H9 (cell line): ENCODE measurements around the gene OSBPL9. TPM values are rescaled to one million over a fixed set of nuclear protein-coding genes. Genes with fewer than 3 reads are reported as not detected.

Experiments used
- DNase-seq: peaks from one replicate; pipeline ENCODE4 v3.0.0-alpha.2; 2017
- H2AFZ ChIP-seq: one replicate; pipeline ENCODE4 v1.6.1; 2013; ENCODE audit warnings: mild to moderate bottlenecking, low read length, control low read depth, moderate library complexity
- H2AK5ac ChIP-seq: 2 replicates; pipeline ENCODE4 v1.6.1; 2013; ENCODE audit warnings: low read length, control low read depth, mixed read lengths; ENCODE audit not compliant: insufficient read length
- H2BK120ac ChIP-seq: one replicate; pipeline ENCODE4 v1.6.1; 2013; ENCODE audit warnings: low read depth, mild to moderate bottlenecking, low read length, control low read depth, inconsistent platforms; ENCODE audit not compliant: poor library complexity, severe bottlenecking
- H2BK12ac ChIP-seq: 2 replicates; pipeline ENCODE4 v1.6.1; 2013; ENCODE audit warnings: low read length, control low read depth, mixed read lengths, low read depth; ENCODE audit not compliant: insufficient read length
- H2BK15ac ChIP-seq: 2 replicates; pipeline ENCODE4 v1.6.1; 2013; ENCODE audit warnings: low read depth, low read length, control low read depth
- H2BK20ac ChIP-seq: one replicate; pipeline ENCODE4 v1.6.1; 2013; ENCODE audit warnings: low read depth, mild to moderate bottlenecking, low read length, control low read depth, inconsistent platforms; ENCODE audit not compliant: poor library complexity, severe bottlenecking
- H2BK5ac ChIP-seq: 2 replicates; pipeline ENCODE4 v1.6.1; 2013; ENCODE audit warnings: low read length, control low read depth, mixed read lengths; ENCODE audit not compliant: insufficient read length
- H3K14ac ChIP-seq: 2 replicates; pipeline ENCODE4 v1.6.1; 2013; ENCODE audit warnings: low read length, control low read depth; ENCODE audit not compliant: insufficient read depth
- H3K18ac ChIP-seq: 2 replicates; pipeline ENCODE4 v1.6.1; 2013; ENCODE audit warnings: low read depth, mild to moderate bottlenecking, mixed read lengths, low read length, control low read depth; ENCODE audit not compliant: insufficient read length
- H3K23ac ChIP-seq: 2 replicates; pipeline ENCODE4 v1.6.1; 2013; ENCODE audit warnings: low read length, control low read depth, mixed read lengths, low read depth; ENCODE audit not compliant: insufficient read length
- H3K23me2 ChIP-seq: 2 replicates; pipeline ENCODE4 v1.6.1; 2013; ENCODE audit warnings: low read depth, mild to moderate bottlenecking, mixed read lengths, low read length, control low read depth; ENCODE audit not compliant: insufficient read length, poor library complexity, severe bottlenecking
- H3K27ac ChIP-seq: 2 replicates; pipeline ENCODE4 v1.5.1; 2013; ENCODE audit warnings: low read length, control low read depth, mixed read lengths, low read depth; ENCODE audit not compliant: insufficient read length
- H3K27me3 ChIP-seq: 2 replicates; pipeline ENCODE4 v1.6.1; 2013; ENCODE audit warnings: low read length, control low read depth, inconsistent platforms; ENCODE audit not compliant: insufficient read depth
- H3K4ac ChIP-seq: 2 replicates; pipeline ENCODE4 v1.6.1; 2013; ENCODE audit warnings: low read depth, mild to moderate bottlenecking, control low read depth, inconsistent platforms, low read length, moderate library complexity
- H3K4me1 ChIP-seq: 2 replicates; pipeline ENCODE4 v1.6.1; 2013; ENCODE audit warnings: low read length, control low read depth, inconsistent platforms; ENCODE audit not compliant: insufficient read depth
- H3K4me2 ChIP-seq: 2 replicates; pipeline ENCODE4 v1.6.1; 2013; ENCODE audit warnings: low read length, control low read depth, mixed read lengths; ENCODE audit not compliant: insufficient read length, insufficient read depth
- H3K56ac ChIP-seq: 2 replicates; pipeline ENCODE4 v1.6.1; 2013; ENCODE audit warnings: low read depth, mild to moderate bottlenecking, mixed read lengths, low read length, control low read depth; ENCODE audit not compliant: insufficient read length
- H3K79me1 ChIP-seq: 2 replicates; pipeline ENCODE4 v1.6.1; 2013; ENCODE audit warnings: low read depth, mild to moderate bottlenecking, moderate library complexity, low read length, control low read depth, inconsistent platforms; ENCODE audit not compliant: insufficient read depth, poor library complexity, severe bottlenecking
- H3K79me2 ChIP-seq: 2 replicates; pipeline ENCODE4 v1.6.1; 2013; ENCODE audit warnings: low read length, control low read depth, inconsistent platforms; ENCODE audit not compliant: insufficient read depth
- H3K9ac ChIP-seq: 2 replicates; pipeline ENCODE4 v1.6.1; 2013; ENCODE audit warnings: low read length, control low read depth, mixed read lengths; ENCODE audit not compliant: insufficient read length; ENCODE audit errors: extremely low read depth
- H3K9me3 ChIP-seq: one replicate; pipeline ENCODE4 v1.6.1; 2013; ENCODE audit warnings: low read depth, low read length, inconsistent platforms; ENCODE audit not compliant: control insufficient read depth
- H3T11ph ChIP-seq: one replicate; pipeline ENCODE4 v1.6.1; 2013; ENCODE audit warnings: mild to moderate bottlenecking, low read length, control low read depth, inconsistent platforms
- H4K20me1 ChIP-seq: one replicate; pipeline ENCODE4 v1.6.1; 2013; ENCODE audit not compliant: control insufficient read depth, insufficient read length, insufficient read depth
- H4K5ac ChIP-seq: 2 replicates; pipeline ENCODE4 v1.6.1; 2013; ENCODE audit warnings: low read depth, mild to moderate bottlenecking, mixed read lengths, low read length, control low read depth; ENCODE audit not compliant: insufficient read length
- H4K8ac ChIP-seq: replicated peaks from 2 replicates; pipeline ENCODE4 v1.6.1; 2013; ENCODE audit warnings: low read length, control low read depth, mixed read lengths, low read depth; ENCODE audit not compliant: insufficient read length
- H4K91ac ChIP-seq: 2 replicates; pipeline ENCODE4 v1.6.1; 2013; ENCODE audit warnings: low read depth, mild to moderate bottlenecking, moderate library complexity, mixed read lengths, low read length, control low read depth; ENCODE audit not compliant: insufficient read length
- H3K27ac Mint-ChIP-seq, 3 experiments: 2 replicates in 2 of 3; 3 replicates in 1 of 3; pipeline ENCODE4 v1.8.0; 2020 to 2021; ENCODE audit warnings: mixed read lengths in 3 of 3, mild to moderate bottlenecking in 1 of 3, moderate library complexity in 1 of 3
- H3K27me3 Mint-ChIP-seq: 2 replicates; pipeline ENCODE4 v1.8.0; 2021; ENCODE audit warnings: low read depth, mild to moderate bottlenecking, moderate library complexity, mixed read lengths
- H3K36me3 Mint-ChIP-seq, 3 experiments: 2 replicates in 2 of 3; 3 replicates in 1 of 3; pipeline ENCODE4 v1.8.0; 2020 to 2021; ENCODE audit warnings: low read depth in 3 of 3, mixed read lengths in 3 of 3; ENCODE audit not compliant: insufficient read depth in 1 of 3
- H3K4me1 Mint-ChIP-seq, 2 experiments: 2 replicates each; pipeline ENCODE4 v1.8.0; 2020; ENCODE audit warnings: mixed read lengths in 2 of 2
- H3K4me3 Mint-ChIP-seq, 2 experiments: 2 replicates in 1 of 2; 3 replicates in 1 of 2; pipeline ENCODE4 v1.8.0; 2020 to 2021; ENCODE audit warnings: mild to moderate bottlenecking in 2 of 2, mixed read lengths in 2 of 2, moderate library complexity in 1 of 2
- H3K9me3 Mint-ChIP-seq, 2 experiments: 2 replicates in 1 of 2; 3 replicates in 1 of 2; pipeline ENCODE4 v1.8.0; 2020; ENCODE audit warnings: mild to moderate bottlenecking in 2 of 2, mixed read lengths in 2 of 2, moderate library complexity in 1 of 2
- total RNA-seq: library from RNA; stranded (reverse); gene quantifications from 2 replicates; pipeline ENCODE4 v1.2.1, GENCODE V29; 2021
- TF ChIP-seq, protein P1 (sequence below): fragments of 200-600 bp; sonication (generic); conservative IDR thresholded peaks from 3 replicates; pipeline ENCODE4 v1.8.0; 2021; ENCODE audit warnings: antibody characterized with exemption, mild to moderate bottlenecking

The OSBPL9 gene
- total RNA-seq, 1 experiment from 2014 or later: 76.7 TPM

DNA sequence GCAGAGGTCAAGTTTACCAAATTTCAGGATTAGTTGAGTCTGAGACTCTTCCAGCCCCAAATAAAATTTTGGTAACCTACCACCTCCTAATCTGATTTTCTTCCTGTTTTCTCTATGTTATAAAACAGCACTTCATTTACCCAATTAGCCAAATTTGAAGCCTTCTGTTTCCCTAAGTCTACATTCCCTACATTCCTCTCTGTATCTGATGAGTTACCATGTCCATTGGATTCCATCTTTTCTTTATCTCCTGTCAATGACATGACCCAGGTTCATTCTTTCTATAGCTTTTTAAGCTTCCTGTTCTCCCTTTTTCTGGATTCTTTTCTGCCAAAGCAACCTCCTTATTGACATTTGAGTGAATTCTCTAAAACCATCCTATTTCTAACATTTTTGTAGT is 72.8 kb downstream of the OSBPL9 start:
- no peaks in the 10 kb centered on the region for H3K27me3 ChIP-seq
- H4K5ac ChIP-seq: no peak overlapping the region
- H3K27ac Mint-ChIP-seq: peak overlapping the region in 2 of 3 experiments; percentile 0 to 1; a peak in 1 of 7 replicates
- H3K79me2 ChIP-seq: no peaks in the 10 kb centered on the region
- H3K4ac ChIP-seq: no peak overlapping the region
- H3K4me3 Mint-ChIP-seq: no peak overlapping the region
- H4K8ac ChIP-seq: no peak overlapping the region
- DNase-seq: no peak
- H3K9ac ChIP-seq: no peak overlapping the region
- no peak overlapping the region for H3K4me2 ChIP-seq
- no peaks in the 10 kb centered on the region for H3K4me1 ChIP-seq
- H3K36me3 Mint-ChIP-seq: no peaks in the 10 kb centered on the region
- no peaks in the 10 kb centered on the region for H3K23me2 ChIP-seq
- no peak overlapping the region for H2AK5ac ChIP-seq
- no peak overlapping the region for H2BK15ac ChIP-seq
- H3K9me3 ChIP-seq: no peaks in the 10 kb centered on the region
- H3T11ph ChIP-seq: no peak overlapping the region
- no peak overlapping the region for H3K56ac ChIP-seq
- no peaks in the 10 kb centered on the region for H3K9me3 Mint-ChIP-seq
- H3K23ac ChIP-seq: no peak overlapping the region
- no peak overlapping the region for H3K27ac ChIP-seq
- H3K4me1 Mint-ChIP-seq: peaks cover 9 to 10% of the 10 kb centered on the region in 2 experiments
- no peaks in the 10 kb centered on the region for H4K20me1 ChIP-seq
- TF ChIP-seq, protein P1, sequence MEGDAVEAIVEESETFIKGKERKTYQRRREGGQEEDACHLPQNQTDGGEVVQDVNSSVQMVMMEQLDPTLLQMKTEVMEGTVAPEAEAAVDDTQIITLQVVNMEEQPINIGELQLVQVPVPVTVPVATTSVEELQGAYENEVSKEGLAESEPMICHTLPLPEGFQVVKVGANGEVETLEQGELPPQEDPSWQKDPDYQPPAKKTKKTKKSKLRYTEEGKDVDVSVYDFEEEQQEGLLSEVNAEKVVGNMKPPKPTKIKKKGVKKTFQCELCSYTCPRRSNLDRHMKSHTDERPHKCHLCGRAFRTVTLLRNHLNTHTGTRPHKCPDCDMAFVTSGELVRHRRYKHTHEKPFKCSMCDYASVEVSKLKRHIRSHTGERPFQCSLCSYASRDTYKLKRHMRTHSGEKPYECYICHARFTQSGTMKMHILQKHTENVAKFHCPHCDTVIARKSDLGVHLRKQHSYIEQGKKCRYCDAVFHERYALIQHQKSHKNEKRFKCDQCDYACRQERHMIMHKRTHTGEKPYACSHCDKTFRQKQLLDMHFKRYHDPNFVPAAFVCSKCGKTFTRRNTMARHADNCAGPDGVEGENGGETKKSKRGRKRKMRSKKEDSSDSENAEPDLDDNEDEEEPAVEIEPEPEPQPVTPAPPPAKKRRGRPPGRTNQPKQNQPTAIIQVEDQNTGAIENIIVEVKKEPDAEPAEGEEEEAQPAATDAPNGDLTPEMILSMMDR: no peak
- H4K91ac ChIP-seq: no peak overlapping the region
- H2BK5ac ChIP-seq: no peak overlapping the region
- H2BK12ac ChIP-seq: no peak overlapping the region
- H2AFZ ChIP-seq: no peak overlapping the region
- no peak overlapping the region for H2BK120ac ChIP-seq
- no peaks in the 10 kb centered on the region for H3K79me1 ChIP-seq
- no peaks in the 10 kb centered on the region for H3K27me3 Mint-ChIP-seq
- no peak overlapping the region for H3K18ac ChIP-seq
- H3K14ac ChIP-seq: no peak overlapping the region
- no peak overlapping the region for H2BK20ac ChIP-seq
